ES-I3 (cell line): ENCODE measurements around the gene ARFIP1.

Experiments used
- H3K36me3 ChIP-seq: 2 replicates; pipeline ENCODE4 v1.6.1; 2013; ENCODE audit warnings: mild to moderate bottlenecking, low read length, control low read depth, moderate library complexity; ENCODE audit not compliant: insufficient read depth
- H3K4me1 ChIP-seq: 2 replicates; pipeline ENCODE4 v1.6.1; 2013; ENCODE audit warnings: mild to moderate bottlenecking, control low read depth, low read length; ENCODE audit not compliant: insufficient read depth
- H3K9ac ChIP-seq: 2 replicates; pipeline ENCODE4 v1.6.1; 2013; ENCODE audit warnings: low read depth, mild to moderate bottlenecking, low read length, moderate library complexity
- H3K9me3 ChIP-seq: 2 replicates; pipeline ENCODE4 v1.6.1; 2013; ENCODE audit warnings: mild to moderate bottlenecking, low read length, moderate library complexity; ENCODE audit not compliant: control insufficient read depth, insufficient read depth

The ARFIP1 gene

GRCh38 chr4:152936446-152937335, 156.9 kb downstream of the ARFIP1 start:
- H3K9ac ChIP-seq, result peak overlapping the region; percentile 97

GRCh38 chr4:152937336-152938236, 157.8 kb downstream of the ARFIP1 start:
- peak overlapping the region; percentile 97 for H3K9ac ChIP-seq
- 0 out of 2 replicates have a peak, but pooled peaks cover 2% of the 10 kb centered on the region for H3K36me3 ChIP-seq
- H3K9me3 ChIP-seq, result no peaks in the 10 kb centered on the region; the same call in 1 of the 2 replicates
- H3K4me1 ChIP-seq, result peaks cover 10% of the 10 kb centered on the region; the same call in 1 of the 2 replicates

More at GRCh38 chr4:152936446-152937335, 156.9 kb downstream of the ARFIP1 start:
- Histone ChIP-seq H3K36me3 (0 out of 2 replicates have a peak, but pooled peaks cover 2% of the 10 kb centered on the region), H3K4me1 (peaks cover 10% of the 10 kb centered on the region; the same call in 1 of the 2 replicates), H3K9me3 (no peaks in the 10 kb centered on the region; the same call in 1 of the 2 replicates)

GRCh38 chr4:152938237-152938947, 158.6 kb downstream of the ARFIP1 start:
- H3K36me3 ChIP-seq, result 0 out of 2 replicates have a peak, but pooled peaks cover 2% of the 10 kb centered on the region
- H3K4me1 ChIP-seq, result peaks cover 10% of the 10 kb centered on the region; the same call in 1 of the 2 replicates
- H3K9ac ChIP-seq, result peak overlapping the region; percentile 97; the same call in 1 of the 2 replicates
- no peaks in the 10 kb centered on the region; the same call in 1 of the 2 replicates for H3K9me3 ChIP-seq

GRCh38 chr4:152939621-152940020, 159.9 kb downstream of the ARFIP1 start:
- H3K9me3 ChIP-seq, result no peaks in the 10 kb centered on the region; the same call in 1 of the 2 replicates
- peaks cover 10% of the 10 kb centered on the region; the same call in 1 of the 2 replicates for H3K4me1 ChIP-seq
- no peak overlapping the region for H3K9ac ChIP-seq
- 0 out of 2 replicates have a peak, but pooled peaks cover 2% of the 10 kb centered on the region for H3K36me3 ChIP-seq

- H3K9me3 ChIP-seq, result no peaks in the 10 kb centered on the region; the same call in 1 of the 2 replicates
- no peak overlapping the region for H3K9ac ChIP-seq
- 0 out of 2 replicates have a peak, but pooled peaks cover 2% of the 10 kb centered on the region for H3K36me3 ChIP-seq
- peaks cover 6% of the 10 kb centered on the region; the same call in 1 of the 2 replicates for H3K4me1 ChIP-seq
Measured at GRCh38 chr4:152940461-152940860, 160.7 kb downstream of the ARFIP1 start.

GRCh38 chr4:152941411-152941810, 161.7 kb downstream of the ARFIP1 start:
- Histone ChIP-seq H3K9me3 (no peaks in the 10 kb centered on the region; the same call in 1 of the 2 replicates), H3K9ac (no peak overlapping the region), H3K4me1 (peaks cover 6% of the 10 kb centered on the region; the same call in 1 of the 2 replicates), H3K36me3 (0 out of 2 replicates have a peak, but pooled peaks cover 5% of the 10 kb centered on the region)

- Histone ChIP-seq H3K9ac (no peak overlapping the region), H3K4me1 (peaks cover 6% of the 10 kb centered on the region; the same call in 1 of the 2 replicates), H3K36me3 (0 out of 2 replicates have a peak, but pooled peaks cover 5% of the 10 kb centered on the region), H3K9me3 (no peaks in the 10 kb centered on the region)
Measured at GRCh38 chr4:152942346-152942745, 162.6 kb downstream of the ARFIP1 start.

- Histone ChIP-seq H3K4me1 (peaks cover 6% of the 10 kb centered on the region), H3K36me3 (0 out of 2 replicates have a peak, but pooled peaks cover 3% of the 10 kb centered on the region), H3K9me3 (no peaks in the 10 kb centered on the region), H3K9ac (no peak overlapping the region)
Measured at GRCh38 chr4:152943672-152944071, 163.9 kb downstream of the ARFIP1 start.

GRCh38 chr4:152944666-152945320, 165.0 kb downstream of the ARFIP1 start:
- Histone ChIP-seq H3K9ac (no peak overlapping the region), H3K36me3 (0 out of 2 replicates have a peak, but pooled peaks cover 3% of the 10 kb centered on the region)

GRCh38 chr4:152945639-152946038, 165.9 kb downstream of the ARFIP1 start:
- H3K9me3 ChIP-seq, result no peaks in the 10 kb centered on the region
- H3K36me3 ChIP-seq, result 0 out of 2 replicates have a peak, but pooled peaks cover 3% of the 10 kb centered on the region
- no peak overlapping the region for H3K9ac ChIP-seq
- H3K4me1 ChIP-seq, result peaks cover 13% of the 10 kb centered on the region

More at GRCh38 chr4:152944666-152945320, 165.0 kb downstream of the ARFIP1 start:
- H3K4me1 ChIP-seq, result peaks cover 5% of the 10 kb centered on the region
- no peaks in the 10 kb centered on the region for H3K9me3 ChIP-seq

- H3K9ac ChIP-seq, result no peak overlapping the region
- H3K36me3 ChIP-seq, result 0 out of 2 replicates have a peak, but pooled peaks cover 3% of the 10 kb centered on the region
- no peaks in the 10 kb centered on the region for H3K9me3 ChIP-seq
Measured at GRCh38 chr4:152946446-152946845, 166.7 kb downstream of the ARFIP1 start.

GRCh38 chr4:152947311-152947710, 167.6 kb downstream of the ARFIP1 start:
- Histone ChIP-seq H3K9me3 (no peaks in the 10 kb centered on the region), H3K4me1 (peaks cover 28% of the 10 kb centered on the region), H3K36me3 (0 out of 2 replicates have a peak, but pooled peaks cover 3% of the 10 kb centered on the region), H3K9ac (no peak overlapping the region)

More at GRCh38 chr4:152946446-152946845, 166.7 kb downstream of the ARFIP1 start:
- H3K4me1 ChIP-seq, result peaks cover 21% of the 10 kb centered on the region

- Histone ChIP-seq H3K9ac (no peak overlapping the region), H3K36me3 (peaks cover 6% of the 10 kb centered on the region; the same call in 1 of the 2 replicates), H3K9me3 (no peaks in the 10 kb centered on the region), H3K4me1 (peaks cover 28% of the 10 kb centered on the region)
Measured at GRCh38 chr4:152949930-152950329, 170.2 kb downstream of the ARFIP1 start.
